HG02798 (cell line): Measurements from ENCODE around the gene ADCY2.

Experiments used
- ATAC-seq: cut with Tn5 transposase; IDR thresholded peaks from one replicate; pipeline ENCODE4 v1.9.1; 2021; ENCODE audit warnings: mild to moderate bottlenecking; ENCODE audit not compliant: unreplicated experiment, poor library complexity

The ADCY2 gene

GRCh38 chr5:7395947-7396712 is at the start of gene ADCY2:
Gene ADCY2 (plus strand): TSS chr5:7396138. CDS start chr5:7396297, 159 bp downstream.
- ATAC-seq, result no peak

DNA sequence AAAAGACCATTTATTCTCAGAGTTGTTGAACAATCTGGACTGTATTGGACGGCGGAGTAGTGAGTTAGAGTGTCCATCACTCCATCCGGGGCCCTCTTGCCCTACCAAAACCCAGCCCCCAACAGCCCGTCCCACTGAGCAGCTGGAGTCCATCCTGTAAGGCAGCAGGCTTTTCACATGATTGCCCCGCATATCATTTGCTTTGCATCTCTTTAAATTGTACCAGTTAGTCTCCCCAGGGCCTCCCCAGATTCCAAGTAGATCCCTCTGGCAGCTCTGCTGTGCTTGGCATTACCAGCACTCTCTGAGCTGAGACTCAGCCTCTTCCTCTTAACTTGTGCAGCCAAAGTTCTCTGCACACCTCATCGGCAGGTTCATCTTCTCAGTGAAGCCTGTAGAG is 48.6 kb upstream of the ADCY2 start:
- ATAC-seq, result no peak

DNA sequence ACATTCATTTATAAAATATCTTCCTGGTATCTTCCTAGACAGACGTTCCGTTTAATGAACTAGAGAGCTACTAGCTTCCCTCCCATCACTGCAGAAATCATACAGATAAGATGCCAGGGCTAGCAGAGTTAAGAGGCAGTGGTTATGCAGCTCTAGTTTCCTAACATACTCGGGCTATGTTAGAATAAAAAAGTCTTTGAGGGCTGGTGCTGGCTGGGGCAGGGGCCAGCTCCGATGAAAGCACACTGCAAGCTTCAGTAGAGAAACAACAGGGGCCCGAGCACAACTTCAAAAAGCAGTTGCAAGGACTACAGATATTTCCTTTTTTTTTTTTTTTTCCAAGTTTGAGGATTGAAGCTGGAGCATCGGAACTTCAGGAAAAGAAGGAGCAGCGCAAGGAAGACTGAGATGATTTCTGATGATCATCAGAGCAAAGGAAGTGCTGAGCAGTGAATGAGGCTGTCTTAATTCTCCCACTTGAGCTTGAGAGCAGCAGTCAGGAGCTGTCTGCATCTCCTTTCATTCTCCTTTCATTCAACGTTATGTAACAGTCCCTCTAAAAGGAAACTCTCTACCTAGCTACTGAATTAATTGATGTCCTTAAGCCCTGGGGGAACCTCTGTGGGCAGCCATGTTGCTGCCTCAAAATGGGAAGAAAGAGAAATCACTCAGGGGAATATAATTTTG is 47.6 kb upstream of the ADCY2 start:
- ATAC-seq, result no peak

- ATAC-seq, result no peak
These were observed 34.3 kb upstream of the ADCY2 start for GRCh38 chr5:7361593-7361992.

GRCh38 chr5:7363067-7363677 is 32.8 kb upstream of the ADCY2 start:
- ATAC-seq, result no peak

GRCh38 chr5:7364226-7364875 is 31.6 kb upstream of the ADCY2 start:
- no peak for ATAC-seq

GRCh38 chr5:7367780-7368179 is 28.2 kb upstream of the ADCY2 start:
- no peak for ATAC-seq

- no peak for ATAC-seq
These were observed 23.5 kb upstream of the ADCY2 start for GRCh38 chr5:7372399-7372798.

DNA sequence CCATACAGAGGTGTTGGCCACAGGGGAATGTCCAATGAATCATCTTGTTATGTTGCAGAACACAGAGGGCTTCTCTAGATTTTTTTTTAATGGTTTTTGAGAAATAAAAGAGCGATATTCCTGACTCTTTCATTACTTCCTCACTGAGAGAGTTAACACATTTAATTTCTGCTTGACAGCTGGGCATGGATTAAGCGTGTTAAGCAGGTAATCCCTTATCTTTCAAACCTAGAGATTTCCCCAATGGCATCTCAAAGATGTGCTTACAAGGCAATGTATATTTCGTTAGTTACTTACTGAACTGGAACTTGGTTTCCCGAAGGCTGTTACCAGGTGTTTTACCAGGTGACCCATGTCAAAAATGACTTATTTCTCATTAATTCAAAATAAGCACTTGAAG is 21.8 kb upstream of the ADCY2 start:
- ATAC-seq, result no peak

- ATAC-seq, result no peak
These were observed 20.5 kb upstream of the ADCY2 start for GRCh38 chr5:7375457-7375856.

DNA sequence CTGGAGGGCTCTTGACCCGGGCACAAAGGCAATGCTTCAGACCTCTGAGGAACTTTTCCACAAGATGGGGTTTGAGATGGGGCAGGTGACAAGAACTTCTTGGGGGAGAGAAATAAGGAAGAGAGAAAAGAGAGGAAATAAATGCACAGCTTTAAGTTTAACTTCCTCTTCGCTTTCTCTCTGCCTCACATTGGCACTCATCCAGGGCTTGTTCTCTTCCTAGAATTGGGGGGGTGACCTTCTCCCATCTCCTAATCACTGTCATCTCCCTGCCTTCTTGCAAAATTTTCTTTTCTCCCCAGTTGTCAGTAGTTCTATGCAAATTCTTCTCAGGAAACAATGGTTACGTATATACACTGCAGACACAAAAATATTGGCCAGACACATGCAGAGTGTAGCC is 19.1 kb upstream of the ADCY2 start:
- no peak for ATAC-seq

DNA sequence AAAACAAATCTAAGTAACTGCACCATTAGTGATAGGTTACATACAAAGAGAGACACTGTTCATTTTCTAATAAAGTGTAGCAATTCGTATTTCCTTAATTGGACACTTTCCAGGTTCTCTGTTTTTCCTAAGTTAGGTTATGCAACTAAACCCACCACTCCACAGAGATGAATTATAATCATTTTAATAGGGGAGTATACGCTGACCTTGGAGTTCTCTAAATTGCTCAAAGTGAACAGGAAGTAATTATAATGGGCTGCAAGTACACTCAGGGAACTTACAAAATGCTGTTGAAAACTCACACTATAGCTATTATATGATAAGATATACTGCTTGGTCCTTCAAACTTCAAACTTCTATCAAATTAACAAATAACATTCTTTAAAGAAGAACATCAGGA is 18.2 kb upstream of the ADCY2 start:
- ATAC-seq, result no peak

GRCh38 chr5:7382588-7382987 is 13.3 kb upstream of the ADCY2 start:
- no peak for ATAC-seq

DNA sequence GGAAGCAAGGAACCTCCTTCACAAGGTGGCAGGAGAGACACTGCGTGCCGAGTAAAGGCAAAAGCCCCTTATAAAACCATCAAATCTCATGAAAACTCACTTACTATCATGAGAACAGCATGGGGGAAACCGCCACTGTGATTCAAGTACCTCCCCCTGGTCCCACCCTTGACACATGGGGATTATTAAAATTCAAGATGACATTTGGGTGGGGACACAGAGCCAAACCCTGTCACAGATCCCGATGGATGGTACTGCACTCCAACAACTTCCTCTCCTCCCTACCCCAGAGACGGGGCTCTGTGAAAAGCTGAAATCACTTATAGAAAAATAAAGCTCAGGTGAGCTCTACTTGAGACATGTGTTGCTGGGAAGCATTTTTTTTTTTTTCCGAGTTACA is 10.3 kb upstream of the ADCY2 start:
- ATAC-seq, result no peak

- no peak for ATAC-seq
These were observed 7.4 kb upstream of the ADCY2 start for GRCh38 chr5:7388553-7388952.

DNA sequence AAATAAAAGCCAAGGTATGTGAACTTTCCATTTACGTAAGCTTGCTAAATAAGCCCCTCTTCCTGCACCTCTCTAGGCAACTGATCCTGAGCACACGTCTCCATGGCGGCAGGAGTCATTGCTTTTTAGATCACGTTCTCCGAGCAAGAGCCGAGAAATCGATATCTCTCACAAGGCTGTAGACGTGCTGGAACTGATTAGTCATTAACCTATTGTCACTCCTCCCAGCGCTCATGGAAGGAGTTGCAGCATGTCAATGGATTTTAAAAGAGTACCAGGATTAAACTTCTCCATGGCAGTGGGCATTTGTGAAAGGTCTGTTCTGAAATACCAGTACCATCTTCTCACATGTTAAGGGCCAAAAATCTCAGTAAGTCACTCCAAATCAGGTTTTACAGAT is 4.7 kb upstream of the ADCY2 start:
- ATAC-seq, result no peak

DNA sequence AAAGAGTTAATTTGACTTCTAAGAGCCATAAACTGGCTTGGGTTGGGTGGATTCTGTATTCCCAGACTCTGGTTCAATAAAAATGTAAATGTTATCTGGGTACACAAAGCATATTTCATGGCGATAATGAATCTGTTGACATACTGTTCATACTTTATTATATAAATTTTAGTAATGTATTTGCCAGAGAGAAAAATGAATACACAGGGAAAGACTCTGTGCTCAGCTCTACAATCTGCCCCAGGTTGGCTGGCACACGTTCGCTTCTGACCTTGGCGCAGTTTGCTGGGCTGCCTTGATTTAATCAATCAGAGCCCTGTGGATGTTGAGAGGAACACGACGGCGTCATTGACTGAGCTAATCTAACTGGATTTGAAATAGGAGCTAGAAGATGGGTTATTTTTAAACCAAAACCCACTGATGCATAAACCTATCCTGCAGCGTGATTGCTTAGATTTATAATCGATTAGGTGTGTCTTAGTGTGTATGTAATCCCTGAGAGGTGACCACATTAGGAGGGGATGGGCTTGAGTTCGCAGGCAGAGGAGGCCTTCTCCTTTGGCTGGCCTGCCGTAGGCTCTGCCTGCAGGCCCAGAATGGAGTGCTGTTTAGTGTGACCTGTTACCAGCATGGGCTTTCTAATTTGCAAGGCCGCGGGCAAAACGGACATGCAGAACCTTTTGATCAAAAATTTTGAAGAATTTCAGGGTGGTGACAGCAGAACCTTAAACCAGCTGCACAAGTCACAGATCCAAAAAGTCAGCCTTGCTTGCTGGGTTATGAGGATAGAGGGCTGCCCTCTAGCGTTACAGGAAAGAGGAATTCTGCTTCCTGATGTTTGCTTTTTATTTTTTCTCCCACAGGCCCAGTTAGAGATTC is 3.9 kb upstream of the ADCY2 start:
- ATAC-seq, result no peak

- ATAC-seq, result no peak
These were observed 3.3 kb upstream of the ADCY2 start for GRCh38 chr5:7392693-7393024.

DNA sequence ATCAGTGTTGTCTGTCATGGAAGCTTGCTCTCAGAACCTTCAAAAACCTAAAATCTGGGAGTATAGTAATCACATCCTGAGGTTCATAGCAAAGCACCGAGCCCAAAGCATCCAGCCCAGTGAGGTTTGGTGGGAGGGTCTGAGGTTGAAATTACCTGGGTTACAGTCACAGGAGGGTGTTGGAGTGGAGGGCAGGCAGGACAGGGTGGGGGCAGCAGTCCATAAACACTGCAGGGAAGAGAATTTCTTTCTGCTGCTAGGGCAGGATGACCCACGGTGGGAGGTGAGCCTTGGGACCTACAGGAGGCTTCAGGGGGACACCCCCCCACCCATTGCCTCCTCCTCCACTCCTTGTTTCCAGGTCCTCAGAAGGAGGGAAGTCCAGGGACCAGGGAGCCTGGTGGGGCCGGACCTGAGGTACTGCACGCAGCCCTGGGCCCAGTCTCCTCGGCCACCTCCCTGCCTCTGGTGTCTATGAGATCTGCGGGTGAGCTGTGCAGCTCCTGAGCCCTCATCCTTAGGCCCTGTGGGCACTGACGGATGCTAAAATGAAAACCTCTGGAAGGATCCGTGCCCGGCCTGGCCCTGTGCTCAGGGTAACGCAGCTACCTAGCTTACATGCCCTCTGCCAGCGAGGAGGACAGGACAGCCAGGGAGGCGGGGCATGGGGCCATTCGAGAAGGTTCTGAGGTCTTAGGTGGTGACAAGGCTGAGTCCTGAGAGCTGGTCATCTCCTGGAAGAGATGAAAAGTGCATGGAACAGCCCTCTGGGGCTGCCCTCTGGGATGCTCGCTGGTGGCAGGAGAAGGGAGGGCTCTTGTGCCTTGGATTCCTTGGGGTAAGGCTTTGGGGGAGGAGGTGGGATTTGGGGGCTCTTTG is 1.8 kb upstream of the ADCY2 start:
- no peak for ATAC-seq
